CD4-positive, alpha-beta T cell treated with Interleukin-15 for 1 hour (primary cell): Measurements from ENCODE around the gene EIF2B4.
"Not testable (repeated sequence)": the region's sequence is repeated elsewhere in the genome, so short reads cannot be mapped to it uniquely, and the experiment has no call there.

Experiments
- DNase-seq: peaks from one replicate; pipeline ENCODE4 v3.0.0-alpha.2; 2020

EIF2B4 gene

DNA sequence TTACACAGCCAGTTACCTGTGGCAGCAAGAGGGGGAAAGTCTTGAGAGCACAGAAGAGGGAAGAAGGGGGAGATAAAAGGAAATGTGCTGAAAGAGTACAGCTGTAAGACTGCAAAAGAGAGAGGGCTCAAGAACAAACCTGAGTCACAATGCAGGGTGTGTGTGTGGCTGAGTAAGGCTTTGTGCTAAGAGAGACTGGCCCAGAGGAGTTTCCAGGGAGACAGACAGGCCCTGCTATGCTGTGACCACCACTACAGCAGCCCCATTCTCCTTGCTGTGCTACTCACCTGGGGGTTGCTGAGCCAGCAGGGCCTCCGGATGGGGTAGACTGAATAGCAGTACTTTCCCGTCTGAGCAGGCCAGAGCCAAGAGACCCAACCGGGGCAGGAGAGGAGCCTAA, 34.8 kb downstream of the EIF2B4 start:
- DNase-seq = no peak

- no peak for DNase-seq
Observed at GRCh38 chr2:27324720-27325119, 45.4 kb downstream of the EIF2B4 start.

DNA sequence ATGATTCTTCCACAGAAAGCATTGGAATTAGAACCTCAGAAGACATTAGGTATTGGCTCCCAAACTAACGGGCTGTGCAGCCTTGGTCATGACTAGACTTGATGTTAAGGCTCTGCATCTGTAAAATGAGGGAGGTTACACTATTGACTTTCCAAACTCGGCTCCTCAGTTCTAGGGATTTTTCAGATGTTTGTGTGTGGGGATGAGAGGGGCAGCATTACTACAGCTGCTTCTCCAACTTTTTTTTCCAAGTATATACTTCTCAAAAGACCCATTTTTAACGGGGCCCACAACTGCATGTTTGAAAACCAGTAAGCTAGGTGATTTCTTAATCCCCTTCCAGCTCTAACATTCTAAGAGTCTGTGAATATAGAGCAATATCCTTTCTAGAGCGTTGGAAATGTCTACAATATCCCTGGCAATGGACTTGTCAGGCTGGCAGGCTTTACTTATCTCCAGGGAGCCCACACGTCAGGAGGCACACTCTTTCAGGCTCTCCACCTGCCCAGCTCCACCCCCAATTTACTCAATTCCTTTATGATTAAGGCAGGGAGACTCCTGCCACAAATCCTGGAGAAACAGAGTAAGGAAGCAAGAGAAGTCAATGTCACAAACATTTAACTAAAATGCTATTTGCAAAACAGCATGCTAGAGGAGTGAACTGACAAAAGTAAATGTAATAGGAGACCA, 46.4 kb downstream of the EIF2B4 start:
- no peak for DNase-seq

DNA sequence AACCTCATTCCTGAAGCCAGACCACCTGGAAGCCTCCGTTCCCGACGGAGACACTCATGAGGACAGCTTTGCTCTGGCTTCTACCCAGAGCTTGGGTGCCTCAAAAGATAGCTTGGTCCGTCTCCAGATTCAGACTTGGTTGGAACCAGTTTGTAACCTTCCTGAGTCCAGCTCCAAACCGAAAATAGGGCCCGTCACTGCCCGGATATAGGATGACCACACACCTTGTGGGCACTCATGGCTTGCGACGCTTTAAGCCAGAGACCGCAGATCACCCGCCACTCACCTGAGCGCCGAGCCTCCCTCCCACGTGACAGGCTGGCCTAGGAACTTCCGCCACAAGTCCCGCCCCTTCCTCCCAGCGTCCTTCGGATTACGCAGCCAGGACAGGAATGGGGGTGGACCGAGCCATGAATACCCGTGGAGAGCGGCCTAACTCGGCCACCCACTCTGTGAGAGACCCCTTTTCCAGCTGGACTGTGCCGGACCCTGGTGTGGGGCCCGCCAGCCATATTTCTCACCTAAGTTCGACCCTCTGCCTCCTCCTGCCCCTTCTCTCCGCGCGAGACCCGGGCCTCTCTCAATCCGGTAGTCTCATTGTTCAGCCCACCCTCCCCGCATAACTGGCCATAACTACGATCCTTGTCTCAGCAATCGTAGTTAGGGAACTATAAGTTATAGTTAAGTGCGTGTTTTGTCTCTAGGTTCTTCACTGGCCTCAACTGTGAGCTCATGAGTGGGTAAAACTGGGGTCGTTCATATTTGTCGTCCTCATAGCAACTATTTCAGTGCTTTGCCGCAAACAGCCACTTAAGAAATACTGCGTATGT, 47.2 kb downstream of the EIF2B4 start, which contains the start of gene MPV17:
MPV17 (minus strand) TSS at position 332 of the 830 bp plus-strand sequence. CDS start 580 bp downstream, outside the sequence.
- DNase-seq = peak; percentile 86

DNA sequence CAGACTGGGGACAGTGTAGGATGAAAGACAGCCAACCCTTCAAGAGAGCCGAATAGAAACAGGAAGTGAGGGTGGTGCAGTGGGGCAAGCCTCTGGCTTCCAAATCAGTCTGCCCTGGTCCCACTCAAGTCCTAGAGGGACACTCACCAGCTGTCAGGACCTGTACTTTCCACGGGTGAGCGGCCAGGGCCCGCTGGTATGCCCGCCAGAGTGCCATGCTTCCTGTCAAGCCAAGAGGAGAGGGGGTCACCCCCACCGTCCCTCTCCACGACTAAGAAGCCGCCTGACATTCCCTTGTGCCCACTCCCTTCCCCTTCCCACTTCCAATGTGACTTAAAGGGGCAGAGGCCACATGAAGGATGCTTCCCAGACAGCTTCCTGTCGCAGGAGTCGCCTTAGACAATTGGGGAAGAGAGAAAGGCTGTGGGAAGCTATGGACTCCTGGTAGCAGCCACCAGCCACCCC, 47.8 kb downstream of the EIF2B4 start:
- no peak for DNase-seq

DNA sequence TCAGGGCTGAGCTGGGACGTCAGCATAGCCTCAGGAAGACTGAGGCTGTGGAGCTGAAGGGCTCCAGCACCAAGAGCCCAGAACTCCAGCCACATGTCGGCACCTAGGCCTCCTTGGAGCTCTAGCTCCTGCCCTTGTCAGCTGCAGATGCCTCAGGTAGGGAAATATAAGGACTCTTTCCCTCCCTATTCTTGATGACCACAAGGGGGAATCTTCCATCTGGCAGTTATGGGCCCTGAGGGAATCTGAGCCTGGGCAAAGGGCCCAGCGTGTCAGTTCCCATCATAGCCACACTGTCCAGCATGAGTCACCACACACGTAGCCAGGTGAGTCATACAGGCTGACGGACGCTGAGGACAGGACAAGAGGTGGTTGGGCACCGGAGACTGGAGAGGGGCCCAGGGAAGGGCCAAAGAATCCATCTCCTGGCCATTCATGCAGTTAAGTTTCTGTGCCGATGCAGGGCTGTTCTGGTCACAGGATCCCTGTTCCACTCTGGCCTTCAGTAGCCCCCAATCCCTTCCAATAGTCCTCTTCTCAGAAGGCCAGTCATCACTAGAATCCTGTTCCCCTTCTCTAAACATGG, 49.1 kb downstream of the EIF2B4 start:
- no peak for DNase-seq

GRCh38 chr2:27319839-27320238, 50.3 kb downstream of the EIF2B4 start:
- not testable (repeated sequence) for DNase-seq

GRCh38 chr2:27316655-27317412, 53.3 kb downstream of the EIF2B4 start:
- no peak for DNase-seq

DNA sequence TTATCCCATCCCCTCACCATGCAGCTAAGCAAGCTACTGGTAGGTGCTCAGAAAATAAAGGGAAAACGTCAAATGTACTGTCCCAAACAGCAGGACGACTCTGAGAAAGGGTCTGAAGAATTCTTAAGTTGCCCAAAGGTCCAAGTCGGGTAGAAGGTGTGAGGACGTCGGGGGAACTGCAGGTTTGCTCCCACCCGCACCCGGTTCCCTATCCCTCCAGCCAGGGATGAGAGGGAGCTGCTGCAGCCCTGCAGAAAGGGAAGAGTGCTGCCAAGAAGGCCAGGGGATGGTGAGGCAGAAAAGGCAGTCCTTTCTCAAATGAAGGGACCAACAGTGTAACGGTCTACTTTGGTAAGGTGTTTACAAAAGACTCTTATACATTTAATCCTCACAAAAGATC, 55.0 kb downstream of the EIF2B4 start:
- DNase-seq = no peak

DNA sequence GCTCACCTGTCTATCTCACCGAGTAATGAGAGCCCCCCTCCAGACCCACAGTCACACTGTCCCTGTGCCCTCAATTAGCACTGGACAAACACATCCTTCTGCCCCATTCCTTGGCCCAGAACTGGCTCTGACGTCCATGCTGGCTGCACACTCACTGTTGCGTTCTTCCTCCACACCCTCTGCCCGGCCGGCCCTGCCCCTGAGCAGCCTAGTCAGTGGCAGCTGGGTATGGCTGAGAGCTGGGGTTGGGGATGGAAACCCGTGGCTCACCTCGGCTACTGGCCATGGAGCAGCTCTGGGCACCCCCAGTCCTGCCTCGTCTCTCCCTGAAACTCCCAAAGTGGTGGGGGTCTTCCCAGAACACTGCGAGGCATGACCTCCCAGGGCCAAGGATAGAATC, 55.4 kb downstream of the EIF2B4 start:
- no peak for DNase-seq
